IPS-11a (cell line): ENCODE measurements around the gene KDM2B.

Experiments used
- H3K4me3 ChIP-seq: one replicate; pipeline ENCODE4 v1.5.1; 2013; ENCODE audit warnings: low read depth, low read length, control low read depth

Gene KDM2B

DNA sequence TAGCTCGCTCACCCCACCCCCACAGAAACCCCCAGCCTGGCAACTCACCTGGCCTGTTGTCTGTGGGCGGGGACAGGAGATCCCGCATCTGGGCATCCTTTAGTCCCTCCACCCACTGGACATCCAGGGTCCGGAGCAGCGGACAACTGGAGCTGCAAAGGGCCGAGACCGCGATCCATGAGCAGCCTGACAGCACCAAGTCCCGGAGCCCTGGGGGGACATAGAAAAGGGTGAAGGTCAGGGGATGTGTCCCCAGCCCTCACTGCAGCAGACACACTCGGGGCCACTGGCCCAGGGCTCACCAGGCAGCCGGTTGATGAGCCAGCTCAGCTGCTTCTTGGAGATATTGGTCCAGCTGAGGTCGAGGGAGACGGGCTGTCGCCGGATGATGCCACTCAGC is 140.1 kb downstream of the KDM2B start:
- no peak overlapping the region for H3K4me3 ChIP-seq

DNA sequence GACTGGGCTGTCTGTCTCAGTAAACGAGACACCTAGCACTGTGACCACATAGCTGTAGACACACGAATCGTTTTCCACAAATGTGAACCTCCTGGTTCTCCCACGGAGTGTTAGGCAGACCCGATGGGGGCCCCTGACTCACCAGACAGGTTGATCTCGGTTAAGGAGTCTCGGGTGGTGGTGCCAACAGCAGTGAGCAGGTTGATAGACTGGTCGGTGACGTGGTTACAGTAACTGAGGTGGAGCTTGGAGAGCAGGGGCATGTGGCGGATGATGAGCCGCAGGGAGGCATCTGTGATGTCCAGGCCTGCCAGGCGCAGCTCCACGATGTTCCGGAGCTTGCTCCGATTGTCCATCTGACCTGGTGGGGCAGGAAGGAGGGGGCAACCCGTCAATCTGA is 141.1 kb downstream of the KDM2B start:
- H3K4me3 ChIP-seq = no peak overlapping the region

DNA sequence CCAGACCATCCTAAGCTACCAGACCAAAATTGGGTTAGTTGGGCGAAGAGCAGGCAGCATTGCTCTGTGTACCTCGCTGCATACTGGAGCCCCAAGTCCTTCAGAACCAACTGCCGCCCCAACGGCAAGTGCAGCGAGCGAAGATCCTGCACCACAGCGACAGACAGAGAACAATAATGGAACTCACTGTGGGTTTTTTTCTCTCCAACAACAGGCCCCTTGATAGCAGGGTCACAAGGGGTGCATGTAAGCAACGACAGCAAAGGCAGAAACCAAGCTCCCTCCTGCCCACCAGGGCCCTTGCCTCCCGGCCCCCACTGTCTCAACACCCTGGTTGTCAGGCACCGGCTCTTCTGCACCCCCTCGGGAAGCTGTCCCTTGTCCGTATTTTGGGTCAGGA is 141.9 kb downstream of the KDM2B start:
- no peak overlapping the region for H3K4me3 ChIP-seq

- no peak overlapping the region for H3K4me3 ChIP-seq
Measured at GRCh38 chr12:121436706-121437105, 144.1 kb downstream of the KDM2B start.

- H3K4me3 ChIP-seq = no peak overlapping the region
Measured at GRCh38 chr12:121432740-121433480, 147.9 kb downstream of the KDM2B start.

DNA sequence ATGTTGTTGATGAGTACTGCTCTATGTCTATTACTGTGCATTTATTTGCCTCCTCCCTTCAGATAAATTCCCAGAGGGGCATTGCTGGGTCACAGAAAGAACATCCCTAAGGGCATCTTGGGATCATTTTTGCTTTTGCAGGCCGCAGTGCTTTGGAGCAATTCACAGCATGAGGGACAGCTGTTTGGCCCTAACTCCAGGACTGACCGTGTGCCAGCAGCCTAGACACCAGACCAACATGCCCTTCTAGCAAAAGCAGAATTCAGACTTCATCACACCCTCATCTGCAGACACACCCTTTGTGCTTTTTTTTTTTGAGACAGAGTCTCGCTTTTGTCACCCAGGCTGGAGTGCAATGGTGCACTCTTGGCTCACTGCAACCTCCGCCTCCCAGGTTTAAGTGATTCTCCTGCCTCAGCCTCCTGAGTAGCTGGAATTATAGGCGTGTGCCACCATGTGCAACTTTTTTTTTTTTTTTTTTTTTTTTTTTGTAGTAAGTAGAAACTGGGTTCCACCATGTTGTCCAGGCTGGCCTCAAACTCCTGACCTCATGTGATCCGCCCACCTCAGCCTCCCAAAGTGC is 149.9 kb downstream of the KDM2B start:
- H3K4me3 ChIP-seq = no peak overlapping the region

DNA sequence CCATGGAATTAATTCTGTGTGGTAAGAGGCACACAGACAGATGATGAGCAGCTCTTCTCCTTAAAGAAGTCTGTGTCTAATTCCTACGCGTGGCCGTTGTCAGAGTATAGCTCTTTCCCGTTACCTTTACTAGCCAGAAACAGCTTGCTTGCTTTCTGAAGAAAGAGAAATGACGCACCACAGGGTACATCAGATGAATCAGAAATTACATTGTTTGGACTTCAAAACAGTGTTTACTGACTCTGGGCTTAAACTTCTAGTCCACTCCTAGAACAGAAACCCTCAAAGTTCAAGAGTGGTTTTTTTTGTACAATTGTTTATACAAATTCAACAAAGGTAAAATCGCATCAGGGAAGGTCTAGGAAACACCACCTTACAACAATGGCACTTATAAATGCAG is 151.9 kb downstream of the KDM2B start:
- H3K4me3 ChIP-seq = no peak overlapping the region

- H3K4me3 ChIP-seq = no peak overlapping the region
Measured at GRCh38 chr12:121427556-121428050, 153.2 kb downstream of the KDM2B start.

- H3K4me3 ChIP-seq = no peak overlapping the region
Measured at GRCh38 chr12:121424624-121424975, 156.2 kb downstream of the KDM2B start.

DNA sequence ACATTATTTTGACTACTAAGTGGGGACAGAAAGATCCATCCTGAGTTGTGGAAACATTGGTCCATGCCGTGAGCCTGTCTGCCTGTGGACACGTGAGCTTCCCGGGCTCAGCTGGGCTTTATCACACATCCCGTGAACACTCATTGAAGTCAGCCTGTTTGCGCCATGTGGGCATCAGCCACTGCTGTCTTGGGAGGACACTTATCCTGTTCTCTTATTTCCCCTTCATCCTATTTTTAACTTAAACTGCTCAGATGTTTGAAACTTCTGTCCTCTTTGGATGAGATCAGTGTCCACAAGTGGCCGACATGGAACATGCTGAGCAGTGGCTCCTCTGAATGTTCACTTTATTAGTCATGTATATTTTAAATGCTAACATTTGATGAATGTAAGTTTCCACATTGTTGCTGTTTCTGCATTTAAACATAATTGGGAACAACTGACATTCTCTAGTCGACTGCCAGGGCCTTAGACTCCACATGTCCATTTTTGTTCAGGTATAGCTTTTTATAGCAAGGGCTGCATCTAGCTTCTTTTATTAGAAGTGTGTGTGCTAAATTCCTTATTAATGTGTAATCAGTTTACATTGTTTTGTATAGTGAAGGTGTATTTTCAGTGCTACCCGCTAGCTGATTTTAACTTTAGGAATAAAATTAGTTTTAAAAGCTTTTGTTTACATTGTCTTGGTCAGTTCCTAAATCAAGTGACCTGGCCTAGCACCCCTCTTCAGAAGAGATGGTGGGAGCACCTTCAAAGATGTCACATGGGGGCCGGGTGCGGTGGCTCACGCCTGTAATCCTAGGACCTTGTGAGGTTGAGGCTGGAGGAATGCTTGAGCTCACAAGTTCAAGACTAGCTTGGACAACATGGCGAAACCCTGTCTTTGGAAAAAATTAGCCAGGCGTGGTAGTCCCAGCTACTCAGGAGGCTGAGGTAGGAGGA is 156.9 kb downstream of the KDM2B start:
- H3K4me3 ChIP-seq = no peak overlapping the region

DNA sequence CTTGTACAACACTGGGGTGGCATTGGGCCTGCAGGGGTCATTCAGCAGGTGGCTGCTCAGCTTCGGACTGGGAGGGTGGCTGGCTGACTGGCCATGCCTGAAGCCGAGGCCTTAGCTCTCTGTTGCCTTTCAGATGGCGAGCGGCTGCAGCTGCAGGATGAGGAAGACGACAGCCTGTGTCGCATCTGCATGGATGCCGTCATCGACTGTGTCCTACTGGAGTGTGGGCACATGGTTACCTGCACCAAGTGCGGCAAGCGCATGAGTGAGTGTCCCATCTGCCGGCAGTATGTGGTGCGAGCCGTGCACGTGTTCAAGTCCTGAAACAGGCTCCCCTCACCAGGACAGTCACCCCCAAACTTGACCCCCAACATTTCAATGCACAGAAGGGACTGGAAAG is 157.6 kb downstream of the KDM2B start:
- no peak overlapping the region for H3K4me3 ChIP-seq

- no peak overlapping the region for H3K4me3 ChIP-seq
Measured at GRCh38 chr12:121420109-121420508, 160.7 kb downstream of the KDM2B start.

DNA sequence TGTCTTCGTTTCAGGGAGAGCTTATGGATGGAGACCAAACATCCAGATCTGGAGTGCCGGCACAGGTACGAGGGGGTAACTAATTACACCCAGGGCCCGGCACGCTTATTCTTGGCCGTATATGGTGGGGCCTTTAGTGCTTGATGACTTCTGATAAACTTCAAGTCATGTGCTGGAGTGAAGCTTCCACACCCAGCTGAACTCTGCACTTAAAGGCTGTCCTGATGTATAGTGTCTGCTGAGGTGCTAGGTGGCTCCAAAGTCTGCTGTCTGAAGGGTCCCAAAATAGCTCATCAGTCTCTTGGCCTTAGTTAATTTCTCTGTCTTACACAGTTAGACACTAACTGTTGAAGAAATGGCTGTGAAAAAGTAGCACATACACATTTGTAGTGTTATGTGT is 163.0 kb downstream of the KDM2B start:
- H3K4me3 ChIP-seq = no peak overlapping the region

GRCh38 chr12:121413917-121414316 is 166.9 kb downstream of the KDM2B start:
- H3K4me3 ChIP-seq = no peak overlapping the region

- no peak overlapping the region for H3K4me3 ChIP-seq
Measured at GRCh38 chr12:121405211-121405610, 175.6 kb downstream of the KDM2B start.

GRCh38 chr12:121404734-121405133 is 176.1 kb downstream of the KDM2B start:
- no peak overlapping the region for H3K4me3 ChIP-seq

DNA sequence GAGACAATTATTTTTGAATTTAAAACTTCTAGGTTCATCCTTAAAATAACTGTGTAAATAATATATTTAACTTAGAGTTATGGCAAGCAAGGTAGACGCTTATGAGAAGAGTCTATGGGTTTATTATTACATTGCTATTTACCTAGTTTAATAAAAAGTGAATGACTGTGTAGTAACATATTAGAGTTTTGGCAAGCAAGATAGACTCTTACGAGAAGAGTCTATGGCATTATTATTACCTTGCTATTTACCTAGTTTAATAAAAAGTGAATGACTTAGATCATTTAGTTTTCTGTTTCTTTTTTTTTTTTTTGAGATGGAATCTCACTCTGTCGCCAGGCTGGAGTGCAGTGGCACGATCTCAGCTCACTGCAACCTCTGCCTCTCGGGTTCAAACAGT is 177.1 kb downstream of the KDM2B start:
- no peak overlapping the region for H3K4me3 ChIP-seq

DNA sequence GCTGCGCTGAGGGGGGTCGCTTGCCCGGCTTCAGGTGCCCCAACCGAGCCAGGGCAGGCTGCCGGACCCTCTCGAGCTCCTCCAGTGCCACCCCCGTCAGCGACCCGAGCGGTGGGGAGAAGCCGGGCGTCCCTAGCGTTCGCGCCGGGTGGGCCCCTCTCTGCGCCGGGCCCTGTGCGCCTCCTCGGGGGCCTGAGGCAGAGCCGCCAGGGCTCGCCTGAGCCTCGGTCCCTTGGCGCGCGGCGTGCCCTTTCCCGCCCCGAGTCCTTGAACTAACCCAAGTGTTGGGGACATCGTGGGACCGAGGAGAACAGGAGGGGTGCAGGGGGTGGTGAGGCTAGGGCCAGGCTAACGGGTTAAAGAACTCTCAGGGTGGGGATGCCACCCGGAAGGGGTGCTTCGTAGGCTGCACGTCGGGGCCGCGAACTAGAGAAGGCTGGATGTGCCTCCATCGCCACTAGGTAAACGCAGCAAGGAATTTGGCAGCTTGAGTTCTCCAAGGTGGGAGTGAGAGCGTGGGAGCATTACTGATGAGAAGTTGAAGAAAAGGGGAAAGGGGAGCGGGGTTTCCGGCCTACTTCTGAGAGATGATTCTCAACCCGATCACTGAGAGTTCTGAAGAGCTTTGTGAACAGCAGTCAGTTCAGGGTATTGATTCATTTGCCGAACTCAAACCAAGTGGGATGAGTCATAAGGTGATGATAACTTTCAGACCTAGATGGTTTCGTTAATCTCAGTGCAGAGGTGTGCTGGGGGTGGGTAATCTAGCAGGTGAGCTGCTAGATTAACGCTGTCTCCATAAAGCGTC is 180.3 kb downstream of the KDM2B start:
- peak overlapping the region; percentile 93 for H3K4me3 ChIP-seq

- peak within 1 kb of the TSS; percentile 93 for H3K4me3 ChIP-seq
Measured at GRCh38 chr12:121399391-121400331, 181.2 kb downstream of the KDM2B start, which contains the start of gene RNF34. Gene RNF34, plus strand, starts transcription at chr12:121400118. Its CDS starts 95 bp downstream, at chr12:121400213.

GRCh38 chr12:121398355-121398754 is 182.5 kb downstream of the KDM2B start:
- H3K4me3 ChIP-seq = no peak overlapping the region
